Fibroblast of villous mesenchyme (primary cell): ENCODE data around the gene CELSR2. TPM values are rescaled to one million over a fixed set of nuclear protein-coding genes. Genes with fewer than 3 reads are reported as not detected.
"Not testable (repeated sequence)": the region's sequence is repeated elsewhere in the genome, so short reads cannot be mapped to it uniquely, and the experiment has no call there.

ENCODE experiments used
- DNase-seq: peaks from one replicate; pipeline ENCODE4 v3.0.0-alpha.2; 2010; ENCODE audit warnings: low read depth
- H3K4me3 ChIP-seq: 2 replicates; pipeline ENCODE4 v1.5.1; 2011; ENCODE audit warnings: low read depth, mild to moderate bottlenecking, low read length
- CTCF ChIP-seq: IDR thresholded peaks from 2 replicates; pipeline ENCODE4 v1.5.1; 2012; ENCODE audit warnings: low read depth, mild to moderate bottlenecking, low read length; ENCODE audit not compliant: insufficient read depth
- total RNA-seq: library from RNA; depleted of rRNA; stranded (reverse); fragments of >200 nt; gene quantifications from 2 replicates; pipeline ENCODE4 v1.2.3, GENCODE V29; 2012

CELSR2 gene
- total RNA-seq, 1 donor, result 1.3 TPM

DNA sequence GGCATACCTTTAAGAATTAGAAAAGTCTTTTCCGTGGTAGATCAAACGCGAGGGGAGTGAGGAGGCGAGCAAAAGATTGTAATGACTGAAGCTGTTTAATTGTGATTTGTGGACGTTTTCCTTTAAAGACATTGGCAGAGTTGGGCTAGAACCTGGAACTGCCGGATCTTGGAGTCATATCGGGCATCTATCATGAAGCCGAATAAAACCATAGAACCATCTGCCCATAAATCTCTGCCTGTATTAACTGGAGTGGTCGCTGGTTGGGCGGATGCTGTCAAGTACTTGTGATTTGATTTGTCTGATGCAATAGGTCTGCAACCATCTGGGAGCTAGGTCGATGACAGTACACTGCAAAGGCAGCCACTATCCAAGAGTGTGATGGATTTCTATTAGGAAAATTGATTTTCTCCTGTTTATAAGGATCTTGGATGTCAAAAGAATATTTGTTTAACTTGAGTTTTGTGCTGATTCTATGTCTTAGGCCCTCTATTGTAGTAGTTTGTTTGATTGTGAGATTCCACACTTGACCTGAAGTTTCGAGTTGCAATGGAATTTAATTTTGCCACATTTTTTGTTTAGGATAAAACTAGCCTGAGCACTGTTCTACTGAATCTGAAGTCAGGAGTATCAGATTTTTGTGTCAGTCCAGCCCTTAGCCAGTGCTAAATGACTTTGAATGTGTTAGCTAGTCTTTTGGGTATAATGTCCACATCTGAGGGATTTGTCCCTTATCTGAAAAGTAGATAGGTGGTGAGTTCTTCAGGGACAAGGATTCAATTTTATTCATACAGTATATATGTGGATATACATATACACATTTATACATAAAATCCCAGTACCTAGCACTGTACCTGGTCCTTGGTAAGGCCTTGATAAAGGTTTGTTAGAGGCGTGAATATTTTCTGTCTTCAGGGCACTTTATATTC is 34.4 kb upstream of the CELSR2 start:
- no peak for TF ChIP-seq CTCF
- H3K4me3 ChIP-seq, result peak overlapping the region; percentile 100
- peak; percentile 96 for DNase-seq

DNA sequence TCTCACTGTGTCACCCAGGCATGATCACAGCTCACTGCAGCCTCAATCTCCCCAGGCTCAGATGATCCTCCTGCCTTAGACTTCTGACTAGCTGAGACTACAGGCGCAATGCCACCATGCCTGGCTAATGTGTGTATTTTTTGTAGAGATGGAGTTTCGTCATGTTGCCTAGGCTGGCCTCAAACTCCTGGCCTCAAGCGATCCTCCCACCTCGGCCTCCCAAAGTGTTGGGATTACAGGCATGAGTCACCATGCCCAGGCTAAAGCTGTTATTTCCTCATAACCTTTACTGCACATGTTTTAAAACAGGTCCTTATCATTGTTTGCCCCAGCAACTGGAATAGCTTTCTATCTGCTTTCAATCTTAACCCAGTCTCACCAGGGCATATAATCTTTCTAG is 32.7 kb upstream of the CELSR2 start:
- DNase-seq, result peak; percentile 31
- no peak overlapping the region for H3K4me3 ChIP-seq
- TF ChIP-seq CTCF, result no peak

GRCh38 chr1:109218516-109218915 is 30.8 kb upstream of the CELSR2 start:
- no peak for TF ChIP-seq CTCF
- no peak overlapping the region for H3K4me3 ChIP-seq
- no peak for DNase-seq

- not testable (repeated sequence) for DNase-seq, H3K4me3 ChIP-seq
Observed at GRCh38 chr1:109221201-109221600, 28.1 kb upstream of the CELSR2 start.

DNA sequence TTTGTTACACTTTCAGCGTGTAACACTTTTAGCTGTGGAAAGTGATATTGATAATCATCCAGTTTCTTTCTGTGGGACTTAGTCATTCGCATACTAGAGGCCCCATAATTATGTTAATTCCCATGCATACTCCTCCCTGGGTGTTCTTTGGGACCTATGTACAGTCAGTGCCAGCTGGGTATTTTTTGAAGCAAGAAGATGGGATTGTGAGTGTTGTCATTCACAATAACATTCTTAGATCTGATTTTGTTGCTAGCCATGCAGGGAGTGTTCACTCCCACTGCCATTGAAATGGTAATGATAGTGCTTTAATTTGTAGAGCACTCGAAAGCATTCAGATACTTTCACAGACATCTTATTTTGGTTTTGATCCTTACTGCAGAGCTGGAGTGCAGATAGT is 24.0 kb upstream of the CELSR2 start:
- H3K4me3 ChIP-seq, result no peak overlapping the region
- TF ChIP-seq CTCF, result no peak
- DNase-seq, result no peak

DNA sequence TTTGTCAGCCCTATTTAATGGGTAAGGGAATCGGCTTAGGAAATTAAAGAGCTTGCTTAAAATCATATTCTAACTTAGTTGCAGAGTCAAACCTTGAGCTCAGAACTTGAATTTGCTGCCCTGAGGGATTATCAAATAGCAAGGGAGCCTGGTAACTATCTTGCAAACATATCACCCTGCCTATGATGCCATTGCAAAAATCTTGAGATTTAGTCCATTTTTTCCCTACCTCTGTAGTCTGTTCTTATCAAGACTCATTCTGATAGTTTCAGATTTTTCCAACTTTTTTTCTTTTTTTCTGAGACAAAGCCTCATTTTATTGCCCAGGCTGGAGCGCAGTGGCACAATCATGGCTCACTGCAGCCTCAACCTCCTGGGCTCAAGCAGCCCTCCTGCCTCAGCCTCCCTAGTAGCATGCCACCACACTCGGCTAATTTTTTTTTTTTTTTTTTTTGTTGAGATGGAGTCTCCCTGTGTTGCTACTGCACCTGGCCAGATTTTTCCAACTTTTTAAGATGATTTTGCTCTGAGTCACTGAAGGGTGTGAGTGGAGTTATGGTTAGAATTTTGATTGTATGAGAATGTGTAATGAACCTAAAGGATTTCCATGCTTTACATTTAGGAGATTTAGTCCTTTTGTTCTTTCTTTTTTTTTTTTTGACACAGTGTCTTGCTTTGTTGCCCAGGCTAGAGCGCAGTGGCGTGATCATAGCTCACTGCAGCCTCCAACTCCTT is 23.5 kb upstream of the CELSR2 start:
- DNase-seq, result no peak
- no peak for TF ChIP-seq CTCF
- H3K4me3 ChIP-seq, result no peak overlapping the region

DNA sequence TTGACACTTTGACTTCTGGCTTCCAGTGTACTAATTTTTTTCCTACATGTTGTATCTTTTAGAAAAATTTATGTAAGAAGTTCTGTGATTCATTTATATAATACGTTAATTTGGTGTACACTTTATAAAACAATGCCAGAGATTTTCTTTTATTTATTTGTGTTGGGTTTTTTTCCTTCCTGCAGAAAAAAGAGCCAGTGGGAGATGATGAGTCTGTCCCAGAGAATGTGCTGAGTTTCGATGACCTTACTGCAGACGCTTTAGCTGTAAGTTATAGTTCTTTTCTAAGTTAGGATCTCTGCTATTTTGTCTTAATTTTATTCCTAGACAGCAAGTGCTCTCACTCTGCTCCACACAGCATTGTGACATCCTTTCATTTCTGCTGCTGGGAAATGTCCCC is 21.2 kb upstream of the CELSR2 start:
- H3K4me3 ChIP-seq, result no peak overlapping the region
- DNase-seq, result no peak
- no peak for TF ChIP-seq CTCF
